ENCODE results near the gene SUPT3H. TPM values are rescaled to one million over a fixed set of nuclear protein-coding genes. Genes with fewer than 3 reads are reported as not detected.

Gene SUPT3H
- total RNA-seq = 12.0 and 19.2 TPM in 2 replicates

GRCh38 chr6:45377554-45378333 lies at the start of gene SUPT3H:
TSS of gene SUPT3H (minus strand) at chr6:45377934.

GRCh38 chr6:45327956-45328522 lies 49.7 kb downstream of the SUPT3H start, which contains the start of gene RUNX2:
TSS of gene RUNX2 (plus strand) at chr6:45328330. CDS start at chr6:45328727, 397 bp downstream.

Other genes with a start within 250 kb of the SUPT3H start
- 1.7 and 1.9 TPM in 2 replicates for gene RUNX2, start 49.6 kb downstream of the SUPT3H start, total RNA-seq

All from tracheal epithelial cell (primary cell).